Vagina (tissue), 2 donors: Measurements from ENCODE around the gene ZNF555. TPM values are rescaled to one million over a fixed set of nuclear protein-coding genes. Genes with fewer than 3 reads are reported as not detected.

Experiments used
- DNase-seq, 2 donors: peaks; one replicate each; pipeline ENCODE4 v3.0.0-alpha.2; 2017; ENCODE audit errors: extremely low spot score in 2 of 2
- H3K27ac ChIP-seq: fragments of 200-600 bp; sonication (generic); one replicate; pipeline ENCODE4 v1.5.1; 2019
- H3K27me3 ChIP-seq: fragments of 200-600 bp; sonication (generic); one replicate; pipeline ENCODE4 v1.5.1; 2019
- H3K36me3 ChIP-seq, 2 donors: fragments of 200-600 bp; sonication (generic); one replicate each; pipeline ENCODE4 v1.5.1; 2017 to 2019
- H3K4me1 ChIP-seq: fragments of 200-600 bp; sonication (generic); one replicate; pipeline ENCODE4 v1.5.1; 2019
- H3K4me3 ChIP-seq, 2 donors: fragments of 200-600 bp; sonication (generic); 1 replicate in 1 of 2; 2 replicates in 1 of 2; pipeline ENCODE4 v1.5.1; 2016 to 2019
- H3K9me3 ChIP-seq: fragments of 200-600 bp; sonication (generic); one replicate; pipeline ENCODE4 v1.5.1; 2019
- CTCF ChIP-seq, 3 experiments: fragments of 450-650 bp in 2 of 3; fragments of 200-600 bp in 1 of 3; sonication (generic) in 1 of 3; IDR thresholded peaks; one replicate each; pipeline ENCODE4 v1.5.1; 2017 to 2019; ENCODE audit warnings: antibody characterized with exemption in 3 of 3, mild to moderate bottlenecking in 2 of 3, moderate library complexity in 2 of 3
- POLR2A ChIP-seq, 2 donors: fragments of 450-650 bp; IDR thresholded peaks; one replicate each; pipeline ENCODE4 v1.6.1; 2017; ENCODE audit warnings: antibody characterized with exemption in 2 of 2, mild to moderate bottlenecking in 2 of 2, moderate library complexity in 2 of 2
- POLR2AphosphoS5 ChIP-seq, 2 donors: sonication (generic); formaldehyde crosslinking; IDR thresholded peaks; one replicate each; pipeline ENCODE4 v1.9.0; 2017; ENCODE audit warnings: antibody characterized with exemption in 2 of 2, mild to moderate bottlenecking in 2 of 2, low read depth in 1 of 2; ENCODE audit not compliant: insufficient read depth in 1 of 2
- intact Hi-C: fragments of 100-400 bp; cut with DNase I; formaldehyde crosslinking; loops from one replicate; pipeline ENCODE4 v1.15.1; 2023
- total RNA-seq: library from RNA; depleted of rRNA; stranded (reverse); fragments of >200 nt; gene quantifications from one replicate; pipeline ENCODE4 v1.2.3, GENCODE V29; 2016

The ZNF555 gene
- total RNA-seq, 1 donor from 2014 or later = 3.7 TPM

- Histone ChIP-seq H3K4me3 (no peak overlapping the region), H3K9me3 (no peaks in the 10 kb centered on the region), H3K4me1 (no peaks in the 10 kb centered on the region), H3K36me3 (peaks cover 0 to 37% of the 10 kb centered on the region in 2 donors), H3K27me3 (no peaks in the 10 kb centered on the region), H3K27ac (no peak overlapping the region)
- DNase-seq = no peak
- TF ChIP-seq POLR2A (IDR thresholded peaks at IDR 0.05) = no peak
- TF ChIP-seq POLR2AphosphoS5 (IDR thresholded peaks at IDR 0.05; ENCODE audit: insufficient read depth in 1 of 2, low read depth in 1 of 2) = no peak
- no peak for TF ChIP-seq CTCF (IDR thresholded peaks at IDR 0.05)
- intact Hi-C loops = no loop called here
Observed at GRCh38 chr19:2798733-2799132, 42.5 kb upstream of the ZNF555 start.

- no peak for TF ChIP-seq CTCF (IDR thresholded peaks at IDR 0.05)
- TF ChIP-seq POLR2AphosphoS5 (IDR thresholded peaks at IDR 0.05; ENCODE audit: insufficient read depth in 1 of 2, low read depth in 1 of 2) = no peak
- TF ChIP-seq POLR2A (IDR thresholded peaks at IDR 0.05) = no peak
- no peak for DNase-seq
- Histone ChIP-seq H3K36me3 (peaks cover 0 to 38% of the 10 kb centered on the region in 2 donors), H3K27ac (no peak overlapping the region), H3K4me1 (no peaks in the 10 kb centered on the region), H3K9me3 (no peaks in the 10 kb centered on the region), H3K4me3 (no peak overlapping the region), H3K27me3 (no peaks in the 10 kb centered on the region)
- intact Hi-C loops = no loop called here
Observed at GRCh38 chr19:2799273-2800020, 41.8 kb upstream of the ZNF555 start.

GRCh38 chr19:2800506-2800905, 40.8 kb upstream of the ZNF555 start:
- Histone ChIP-seq H3K36me3 (peaks cover 0 to 39% of the 10 kb centered on the region in 2 donors), H3K27ac (no peak overlapping the region), H3K27me3 (no peaks in the 10 kb centered on the region), H3K4me1 (no peaks in the 10 kb centered on the region), H3K4me3 (no peak overlapping the region), H3K9me3 (no peaks in the 10 kb centered on the region)
- intact Hi-C loops = no loop called here
- TF ChIP-seq CTCF (IDR thresholded peaks at IDR 0.05) = no peak
- no peak for DNase-seq

DNA sequence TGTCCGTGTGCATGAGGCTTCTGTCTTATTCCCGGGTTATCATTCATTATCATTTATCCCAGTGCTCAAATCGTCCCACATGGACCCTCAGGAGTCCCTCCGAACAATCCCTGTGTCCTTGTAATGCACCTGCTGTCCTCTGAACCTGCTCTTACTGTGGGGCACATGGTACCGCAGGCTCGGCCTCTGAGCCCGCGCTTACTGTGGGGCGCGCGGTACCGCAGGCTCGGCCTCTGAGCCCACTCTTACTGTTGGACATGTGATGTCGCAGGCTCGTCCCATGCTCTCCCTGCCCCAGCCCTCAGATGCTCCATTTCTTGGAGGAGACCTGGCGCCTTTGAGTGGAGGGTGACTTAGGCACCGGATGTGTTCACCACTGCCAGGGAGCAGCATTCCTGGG, 38.4 kb upstream of the ZNF555 start:
- no peak for TF ChIP-seq CTCF (IDR thresholded peaks at IDR 0.05)
- no peak for DNase-seq
- Histone ChIP-seq H3K27ac (no peak overlapping the region), H3K4me1 (no peaks in the 10 kb centered on the region), H3K36me3 (peaks cover 0 to 50% of the 10 kb centered on the region in 2 donors), H3K4me3 (no peak overlapping the region), H3K27me3 (no peaks in the 10 kb centered on the region), H3K9me3 (no peaks in the 10 kb centered on the region)
- intact Hi-C loops = no loop called here

- no peaks in the 10 kb centered on the region for H3K4me1 ChIP-seq
- no peak for TF ChIP-seq POLR2A (IDR thresholded peaks at IDR 0.05)
- no peak for TF ChIP-seq CTCF (IDR thresholded peaks at IDR 0.05)
- TF ChIP-seq POLR2AphosphoS5 (IDR thresholded peaks at IDR 0.05; ENCODE audit: insufficient read depth in 1 of 2, low read depth in 1 of 2) = no peak
- intact Hi-C loops = no loop called here
- DNase-seq = no peak
- H3K27ac ChIP-seq = no peak overlapping the region
- H3K4me3 ChIP-seq = no peak overlapping the region
- peaks cover 0 to 51% of the 10 kb centered on the region in 2 donors for H3K36me3 ChIP-seq
- H3K9me3 ChIP-seq = no peaks in the 10 kb centered on the region
- no peaks in the 10 kb centered on the region for H3K27me3 ChIP-seq
Observed at GRCh38 chr19:2803486-2804155, 37.7 kb upstream of the ZNF555 start.
